ENCODE measurements around the gene VASP.
A peak's percentile ranks its signal among the peaks of the same experiment; 100 is the strongest.

Gene VASP

GRCh38 chr19:45515807-45516401 is 8.6 kb downstream of the VASP start:
- DNase-seq (ENCODE audit: low read depth) = no peak

- no peak for DNase-seq (ENCODE audit: low read depth)
Observed at GRCh38 chr19:45517238-45517637, 10.0 kb downstream of the VASP start.

- no peak for DNase-seq (ENCODE audit: low read depth)
Observed at GRCh38 chr19:45517641-45518468, 10.6 kb downstream of the VASP start.

DNA sequence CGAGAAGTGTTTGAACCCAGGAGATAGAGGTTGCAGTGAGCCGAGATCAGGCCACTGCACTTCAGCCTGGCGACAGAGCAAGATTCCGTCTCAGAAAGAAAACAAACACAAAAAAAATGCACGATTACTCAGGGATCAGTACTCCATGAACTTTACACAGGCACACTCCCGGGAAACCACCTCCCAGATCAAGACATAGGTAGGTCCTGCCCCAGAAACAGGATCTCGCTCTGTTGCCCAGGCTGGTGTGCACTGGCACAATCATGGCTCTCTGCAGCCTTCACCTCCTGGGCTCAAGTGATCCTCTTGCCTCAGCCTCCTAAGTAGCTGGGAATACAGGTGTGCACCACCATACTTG is 11.2 kb downstream of the VASP start:
- DNase-seq (ENCODE audit: low read depth) = no peak

GRCh38 chr19:45522010-45522941 is 15.0 kb downstream of the VASP start:
- no peak for DNase-seq (ENCODE audit: low read depth)

GRCh38 chr19:45523642-45524256 is 16.5 kb downstream of the VASP start:
- DNase-seq (ENCODE audit: low read depth) = peak; percentile 42

- DNase-seq (ENCODE audit: low read depth) = no peak
Observed at GRCh38 chr19:45524575-45525129, 17.4 kb downstream of the VASP start.

DNA sequence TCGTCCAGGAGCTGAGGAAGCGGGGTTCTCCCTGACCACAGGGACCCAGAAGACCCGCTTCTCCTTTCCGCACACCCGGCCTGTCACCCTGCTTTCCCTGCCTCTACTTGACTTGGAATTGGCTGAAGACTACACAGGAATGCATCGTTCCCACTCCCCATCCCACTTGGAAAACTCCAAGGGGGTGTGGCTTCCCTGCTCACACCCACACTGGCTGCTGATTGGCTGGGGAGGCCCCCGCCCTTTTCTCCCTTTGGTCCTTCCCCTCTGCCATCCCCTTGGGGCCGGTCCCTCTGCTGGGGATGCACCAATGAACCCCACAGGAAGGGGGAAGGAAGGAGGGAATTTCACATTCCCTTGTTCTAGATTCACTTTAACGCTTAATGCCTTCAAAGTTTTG is 18.9 kb downstream of the VASP start:
- no peak for DNase-seq (ENCODE audit: low read depth)

GRCh38 chr19:45526971-45527370 is 19.7 kb downstream of the VASP start:
- no peak for DNase-seq (ENCODE audit: low read depth)

GRCh38 chr19:45527731-45528130 is 20.5 kb downstream of the VASP start:
- DNase-seq (ENCODE audit: low read depth) = no peak

DNA sequence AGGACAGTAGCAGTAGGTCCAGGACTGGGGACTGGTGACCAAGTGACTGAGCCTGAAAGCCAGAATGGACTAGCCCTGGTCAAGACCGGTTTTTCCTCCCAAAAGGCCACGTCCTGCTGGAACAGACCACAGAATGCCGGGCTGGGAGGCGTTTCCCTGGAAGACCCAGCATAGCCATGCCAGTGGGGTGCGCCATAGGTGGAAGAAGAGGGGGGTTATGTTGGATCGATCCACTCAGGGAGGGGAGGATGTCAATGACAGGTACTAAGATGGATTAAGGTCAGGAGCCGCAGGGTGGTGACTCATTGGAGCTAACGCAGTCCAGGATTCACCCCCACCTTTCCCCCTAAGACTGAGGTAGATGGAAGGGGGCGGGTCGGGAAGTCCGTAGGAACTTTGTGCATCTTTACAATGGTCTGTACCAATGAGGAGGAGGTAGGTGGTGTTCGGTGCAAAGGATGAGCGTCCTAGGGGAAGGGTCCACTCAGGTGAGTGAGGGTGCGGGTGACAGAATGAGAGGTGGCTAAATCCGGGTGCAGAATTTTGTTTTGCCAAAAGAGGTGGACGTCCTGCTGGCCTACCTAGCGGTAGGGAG is 21.0 kb downstream of the VASP start:
- no peak for DNase-seq (ENCODE audit: low read depth)

GRCh38 chr19:45528744-45529419 is 21.6 kb downstream of the VASP start:
- DNase-seq (ENCODE audit: low read depth) = no peak

- no peak for DNase-seq (ENCODE audit: low read depth)
Observed at GRCh38 chr19:45529420-45529785, 22.1 kb downstream of the VASP start.

DNA sequence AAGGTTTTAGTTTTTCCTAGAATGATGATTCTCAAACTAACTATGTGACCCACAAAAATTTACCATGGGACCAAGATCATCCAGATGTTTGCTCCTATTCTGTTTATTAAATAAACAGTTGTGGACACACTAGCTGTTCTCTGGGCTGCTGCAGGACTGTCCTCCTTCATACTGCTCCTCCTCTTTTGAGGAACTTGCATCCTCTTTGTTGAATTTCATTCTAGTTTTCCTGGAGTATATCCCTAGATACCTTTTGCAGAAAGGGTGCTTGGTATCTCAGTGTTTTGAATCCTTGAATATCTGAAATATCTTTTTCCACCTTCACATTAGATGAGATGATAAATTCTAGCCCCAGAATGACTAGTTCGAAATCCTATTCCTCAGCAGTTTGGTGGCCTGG is 24.1 kb downstream of the VASP start:
- DNase-seq (ENCODE audit: low read depth) = no peak

- no peak for DNase-seq (ENCODE audit: low read depth)
Observed at GRCh38 chr19:45539459-45539858, 32.2 kb downstream of the VASP start.

DNA sequence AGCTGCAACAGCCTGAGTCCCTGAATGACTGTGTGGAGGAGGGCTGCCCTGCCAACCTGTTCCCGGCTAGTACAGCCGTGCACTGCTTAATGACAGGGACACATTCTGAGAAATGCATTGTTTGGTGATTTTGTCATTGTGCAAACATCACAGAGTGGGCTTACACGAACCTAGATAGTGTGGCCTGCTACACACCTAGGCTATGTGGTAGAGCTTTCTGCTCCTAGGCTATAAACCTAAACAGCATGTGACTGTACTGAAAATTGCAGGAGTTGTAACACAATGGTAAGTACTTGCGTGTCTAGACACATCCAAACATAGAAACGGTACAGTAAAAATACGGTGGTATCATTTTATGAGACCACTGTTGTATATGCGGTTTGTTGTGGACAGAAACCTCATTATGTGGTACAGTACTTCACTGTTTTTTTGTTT is 35.0 kb downstream of the VASP start:
- DNase-seq (ENCODE audit: low read depth) = no peak

- no peak for DNase-seq (ENCODE audit: low read depth)
Observed at GRCh38 chr19:45547211-45547770, 40.0 kb downstream of the VASP start.

DNA sequence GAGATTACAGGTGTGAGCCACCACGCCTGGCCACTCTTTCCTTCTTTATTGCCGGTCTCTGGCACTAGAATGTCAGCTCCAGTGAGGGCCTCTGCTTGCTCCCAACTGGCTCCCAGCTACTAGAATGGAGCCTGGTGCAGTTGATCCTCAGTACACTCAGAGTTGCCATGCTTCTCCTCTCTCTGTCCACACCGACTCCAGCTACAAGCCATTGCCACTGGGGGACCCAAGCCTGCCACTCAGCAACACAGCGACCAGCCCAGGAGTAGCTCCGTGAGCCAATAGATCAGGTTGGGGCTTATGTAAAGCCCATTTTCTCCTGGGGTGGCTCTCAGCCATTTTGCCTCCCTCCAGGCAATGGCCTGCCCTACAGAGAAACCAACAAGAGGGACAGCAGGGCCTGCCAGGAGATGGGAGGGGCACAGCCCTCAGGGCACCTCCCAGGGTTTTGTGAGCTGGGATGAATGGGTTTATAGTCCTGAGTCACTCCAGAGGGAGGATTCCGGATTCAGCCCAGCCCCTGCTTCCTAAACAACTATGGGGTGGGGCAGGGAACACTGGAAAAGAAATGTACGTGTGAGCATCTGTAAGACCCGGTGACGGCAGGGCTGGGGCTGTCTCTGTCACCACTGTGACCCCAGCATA is 40.8 kb downstream of the VASP start:
- DNase-seq (ENCODE audit: low read depth) = no peak

- no peak for DNase-seq (ENCODE audit: low read depth)
Observed at GRCh38 chr19:45553464-45553863, 46.2 kb downstream of the VASP start.

- no peak for DNase-seq (ENCODE audit: low read depth)
Observed at GRCh38 chr19:45554481-45554880, 47.2 kb downstream of the VASP start.

All from stimulated activated CD8-positive, alpha-beta memory T cell treated with anti-CD3 and anti-CD28 coated beads, Interleukin-12 subunit alpha, Interleukin-12 subunit beta, amount 100 ng/mL, for 1 hour (primary cell).